OCI-LY3 (cell line): ENCODE results near the gene HMGA1.

Experiments used
- CTCF ChIP-seq: fragments of 200-600, 300-600 bp; sonication (generic); IDR thresholded peaks from 2 replicates; pipeline ENCODE4 v1.5.1; 2014; ENCODE audit warnings: antibody characterized with exemption, low read length, low read depth
- EZH2phosphoT487 ChIP-seq: fragments of 200-600 bp; shearing (Covaris generic); IDR thresholded peaks from 2 replicates; pipeline ENCODE4 v1.6.1; 2018; ENCODE audit warnings: antibody characterized with exemption, mixed run types, low read depth

- TF ChIP-seq CTCF (0 out of 2 replicates have a peak, but pooled peaks have one; percentile 4), EZH2phosphoT487 (no peak)
Observed at GRCh38 chr6:34243901-34244884, 7.5 kb downstream of the HMGA1 start.
